ENCODE measurements around the gene EXD2. TPM values are rescaled to one million over a fixed set of nuclear protein-coding genes. Genes with fewer than 3 reads are reported as not detected.

EXD2 gene
- total and polyA plus RNA-seq, 10 of the 15 experiments (the other 5 are each of a cell fraction or from before 2014, with no cell fraction given), result 1.0 to 12.4 (median 4.6) TPM

GRCh38 chr14:69241577-69241976 is 50.3 kb downstream of the EXD2 start (continued):
- TF ChIP-seq RELB (IDR thresholded peaks at IDR 0.05; ENCODE audit: low read depth) (no peak), GATAD2B (conservative IDR thresholded peaks at IDR 0.05; ENCODE audit: low read depth) (no peak), CBX3 (IDR thresholded peaks at IDR 0.05; ENCODE audit: borderline replicate concordance, low read depth) (no peak)

- no peaks in the 10 kb centered on the region for H3K79me2 ChIP-seq (ENCODE audit: control insufficient read depth, insufficient read depth, low read length)
- H3K27ac ChIP-seq (ENCODE audit: control insufficient read depth, insufficient read depth), result no peak overlapping the region
- H4K20me1 ChIP-seq (ENCODE audit: control insufficient read depth, insufficient read depth), result no peaks in the 10 kb centered on the region
- H3K9me3 ChIP-seq (replicated peaks; ENCODE audit: control insufficient read depth, insufficient read depth, low read length), result no peaks in the 10 kb centered on the region
- H3K4me1 ChIP-seq (ENCODE audit: control insufficient read depth, insufficient read depth, low read length), result no peaks in the 10 kb centered on the region
- DNase-seq (ENCODE audit: low read depth, low spot score) (peak; percentile 13), FAIRE-seq (peak; percentile 72), ATAC-seq (peak; percentile 89)
- ChIA-PET POLR2A (interaction anchor here (1.1 kb wide), 1 partner anchor 10 kb away, joined by 3 read pairs; no protein-coding TSS in a partner anchor), RAD21 (ENCODE audit: unreplicated experiment) (interaction anchor here (0.6 to 3.8 kb wide), 15 partner anchors 10 to 440 kb away, joined by 3 to 55 read pairs (median 5); partner anchors contain the start of genes CCDC177, ERH, EXD2 and SLC39A9), SMC1A (ENCODE audit: uncharacterized antibody, unreplicated experiment) (interaction anchor here (0.5 to 3.2 kb wide), 43 partner anchors 10 to 485 kb away, joined by 3 to 62 read pairs (median 3); partner anchors contain the start of genes CCDC177, ERH and SLC39A9), CTCF (interaction anchor here (0.6 to 6.5 kb wide), 53 partner anchors 9 to 380 kb away, joined by 3 to 126 read pairs (median 5); partner anchors contain the start of genes ERH and SLC39A9)
- no TSS peak for BruUV-seq (replicated peaks)
- no peak overlapping the region for H3K9ac ChIP-seq (ENCODE audit: control insufficient read depth, insufficient read depth, low read length)
- no peak overlapping the region for H3K4me3 ChIP-seq
- in situ Hi-C loops (cut with MboI), result loop anchor here (25.0 kb wide), 1 partner anchor 495 kb away; no protein-coding TSS in a partner anchor
- H3K4me2 ChIP-seq (ENCODE audit: control insufficient read depth, insufficient read depth), result no peak overlapping the region
- H3K36me3 ChIP-seq (ENCODE audit: control insufficient read depth in 2 of 2, insufficient read depth in 2 of 2, low read length in 1 of 2), result peaks cover under 1 to 9% of the 10 kb centered on the region in 2 experiments
- H3K27me3 ChIP-seq (replicated peaks in 1 of 2; ENCODE audit: control insufficient read depth in 2 of 2, insufficient read depth in 2 of 2, low read length in 1 of 2), result no peaks in the 10 kb centered on the region
- 73% methylated on average over 10 of the region's 10 CpGs for WGBS (ENCODE audit: insufficient coverage, insufficient replicate concordance, low lambda C conversion rate, missing lambda C conversion rate)
- intact Hi-C loops (cut with micrococcal nuclease; ENCODE audit: unreplicated experiment), result loop anchor here (1.0 to 5.0 kb wide), 4 partner anchors 113 to 332 kb away; partner anchors contain the start of gene CCDC177
- no peak overlapping the region for H2AFZ ChIP-seq (ENCODE audit: control insufficient read depth, low read depth, low read length)
- TF ChIP-seq CBFB (IDR thresholded peaks at IDR 0.05; ENCODE audit: low read depth) (0 out of 2 replicates have a peak, but pooled peaks have one; percentile 46), HDAC6 (IDR thresholded peaks at IDR 0.05; ENCODE audit: unreplicated experiment) (no peak), POLR2A (IDR thresholded peaks at IDR 0.05; ENCODE audit: low read depth, low read length) (no peak), CREB1 (IDR thresholded peaks at IDR 0.05; ENCODE audit: low read depth) (no peak), EZH2 (IDR thresholded peaks at IDR 0.05; ENCODE audit: borderline replicate concordance, control insufficient read depth, low read depth, low read length) (no peak), SIX5 (IDR thresholded peaks at IDR 0.05; ENCODE audit: low read depth, low read length, severe bottlenecking) (no peak), HDAC2 (IDR thresholded peaks at IDR 0.05) (no peak), HSF1 (IDR thresholded peaks at IDR 0.05; ENCODE audit: low read depth, low read length) (no peak), YBX1 (IDR thresholded peaks at IDR 0.05) (no peak), ZBTB11 (CRISPR knock-in tag; IDR thresholded peaks at IDR 0.05) (no peak), NFIC (IDR thresholded peaks at IDR 0.05; ENCODE audit: low read depth, low read length) (no peak), ASH2L (IDR thresholded peaks at IDR 0.05; ENCODE audit: borderline replicate concordance, low read depth) (no peak)
Observed at GRCh38 chr14:69242311-69243224, 51.3 kb downstream of the EXD2 start.
